Tibial artery (tissue), 4 donors: ENCODE measurements around the gene RANBP3.

Experiments
- DNase-seq, 2 donors: peaks; one replicate each; pipeline ENCODE4 v3.0.0-alpha.2; 2019
- H3K27ac ChIP-seq, 2 donors: fragments of 200-600 bp; sonication (generic) in 1 of 2; 1 replicate in 1 of 2; 2 replicates in 1 of 2; pipeline ENCODE4 v1.5.1; 2018 to 2019; ENCODE audit warnings: mild to moderate bottlenecking in 1 of 2
- H3K27me3 ChIP-seq, 2 donors: fragments of 200-600 bp; sonication (generic) in 1 of 2; one replicate each; pipeline versions ENCODE4 v1.5.1 to v1.6.0; 2016 to 2019
- H3K36me3 ChIP-seq, 3 donors: fragments of 200-600 bp; sonication (generic) in 2 of 3; one replicate each; pipeline ENCODE4 v1.5.1; 2016 to 2019; ENCODE audit warnings: mild to moderate bottlenecking in 2 of 3
- H3K4me1 ChIP-seq, 4 donors: fragments of 200-600 bp; sonication (generic) in 2 of 4; 1 replicate in 3 of 4; 2 replicates in 1 of 4; pipeline ENCODE4 v1.5.1; 2016 to 2019
- H3K4me3 ChIP-seq, 2 donors: fragments of 200-600 bp; sonication (generic) in 1 of 2; 1 replicate in 1 of 2; 2 replicates in 1 of 2; pipeline ENCODE4 v1.5.1; 2018 to 2019; ENCODE audit warnings: mild to moderate bottlenecking in 2 of 2
- H3K9me3 ChIP-seq, 3 donors: fragments of 200-600 bp; sonication (generic) in 1 of 3; one replicate each; pipeline ENCODE4 v1.5.1; 2016 to 2019
- CTCF ChIP-seq, 2 experiments: fragments of 200-600 bp in 1 of 2; fragments of 450-650 bp in 1 of 2; IDR thresholded peaks; one replicate each; pipeline ENCODE4 v1.5.1; 2017 to 2019; ENCODE audit warnings: antibody characterized with exemption in 2 of 2, mild to moderate bottlenecking in 1 of 2, moderate library complexity in 1 of 2
- intact Hi-C: fragments of 100-400 bp; cut with DNase I; formaldehyde crosslinking; loops from one replicate; pipeline ENCODE4 v1.15.0; 2023; ENCODE audit warnings: low total_unique reads

Gene RANBP3

DNA sequence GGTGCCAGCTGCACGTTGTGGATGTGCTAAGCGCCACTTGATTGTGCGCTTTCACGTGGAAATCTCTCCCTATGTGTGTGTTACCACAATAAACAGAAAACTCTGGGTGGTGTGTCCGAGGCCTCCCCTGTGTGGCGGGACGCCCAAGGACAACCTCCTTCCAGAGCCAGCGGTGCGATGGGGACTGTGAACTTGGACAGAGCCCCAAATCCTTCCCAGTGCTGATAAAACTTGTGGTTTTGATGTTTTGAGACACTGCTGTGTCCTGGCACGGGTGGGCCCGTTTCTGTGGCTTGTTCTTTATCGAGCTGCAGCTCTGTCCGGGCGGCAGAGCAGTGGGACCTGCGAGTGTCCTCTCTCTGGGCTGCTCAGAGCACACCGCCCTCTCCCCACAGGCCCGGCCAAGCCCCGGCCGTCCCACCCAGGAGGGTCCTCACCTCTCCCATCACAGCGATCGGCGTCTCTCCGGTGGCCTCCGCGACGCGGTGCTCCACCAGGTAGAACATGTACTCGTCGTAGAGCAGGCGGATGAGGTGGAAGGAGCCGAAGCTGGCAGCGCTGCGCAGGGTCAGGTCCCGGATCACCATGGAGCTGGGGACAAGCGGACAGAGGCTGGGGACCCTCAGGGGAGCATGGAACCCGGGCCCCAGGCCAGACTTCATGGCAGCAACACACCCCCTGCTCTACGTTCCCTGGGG is 18.8 kb upstream of the RANBP3 start:
- no peak for DNase-seq
- TF ChIP-seq CTCF (IDR thresholded peaks at IDR 0.05), result no peak
- intact Hi-C loops, result no loop called here
- H3K27me3 ChIP-seq, result no peaks in the 10 kb centered on the region
- no peak overlapping the region for H3K4me3 ChIP-seq
- no peaks in the 10 kb centered on the region for H3K9me3 ChIP-seq
- peaks cover 24 to 93% (median 81%) of the 10 kb centered on the region in 3 donors for H3K36me3 ChIP-seq
- H3K4me1 ChIP-seq, result no peaks in the 10 kb centered on the region
- H3K27ac ChIP-seq, result no peak overlapping the region

DNA sequence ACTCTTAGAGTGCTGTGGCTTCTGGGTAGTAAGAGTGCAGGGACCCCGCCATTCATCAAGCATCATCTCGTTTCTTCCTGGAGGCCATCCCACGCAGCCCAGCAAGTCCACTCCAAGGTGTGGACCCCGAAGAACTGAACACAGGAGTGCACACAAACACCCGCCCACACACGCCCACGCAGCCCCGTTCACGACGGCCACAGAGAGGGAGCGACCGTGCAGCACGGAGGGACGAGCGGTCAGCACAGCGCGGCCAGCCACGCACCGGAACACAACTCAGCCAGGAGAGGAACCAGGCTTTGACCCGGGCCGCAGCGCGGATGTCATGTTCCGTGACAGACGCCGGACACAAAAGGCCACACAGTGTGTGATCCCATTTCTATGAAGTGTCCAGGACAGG is 18.2 kb upstream of the RANBP3 start:
- no peak for DNase-seq
- Histone ChIP-seq H3K36me3 (peaks cover 19 to 89% (median 81%) of the 10 kb centered on the region in 3 donors), H3K4me1 (no peaks in the 10 kb centered on the region), H3K9me3 (no peaks in the 10 kb centered on the region), H3K4me3 (no peak overlapping the region), H3K27ac (no peak overlapping the region), H3K27me3 (no peaks in the 10 kb centered on the region)
- intact Hi-C loops, result no loop called here
- no peak for TF ChIP-seq CTCF (IDR thresholded peaks at IDR 0.05)

- Histone ChIP-seq H3K27ac (no peak overlapping the region), H3K27me3 (no peaks in the 10 kb centered on the region), H3K4me3 (no peak overlapping the region), H3K4me1 (no peaks in the 10 kb centered on the region), H3K9me3 (no peaks in the 10 kb centered on the region), H3K36me3 (peaks cover 15 to 84% (median 76%) of the 10 kb centered on the region in 3 donors)
- intact Hi-C loops, result no loop called here
- no peak for TF ChIP-seq CTCF (IDR thresholded peaks at IDR 0.05)
- DNase-seq, result no peak
These were observed 17.7 kb upstream of the RANBP3 start for GRCh38 chr19:5995606-5996005.

- Histone ChIP-seq H3K9me3 (no peaks in the 10 kb centered on the region), H3K4me3 (no peak overlapping the region), H3K4me1 (no peaks in the 10 kb centered on the region), H3K36me3 (peaks cover 5 to 74% (median 66%) of the 10 kb centered on the region in 3 donors), H3K27me3 (no peaks in the 10 kb centered on the region), H3K27ac (no peak overlapping the region)
- no peak for DNase-seq
- TF ChIP-seq CTCF (IDR thresholded peaks at IDR 0.05), result no peak
- intact Hi-C loops, result no loop called here
These were observed 16.6 kb upstream of the RANBP3 start for GRCh38 chr19:5994405-5995165.

DNA sequence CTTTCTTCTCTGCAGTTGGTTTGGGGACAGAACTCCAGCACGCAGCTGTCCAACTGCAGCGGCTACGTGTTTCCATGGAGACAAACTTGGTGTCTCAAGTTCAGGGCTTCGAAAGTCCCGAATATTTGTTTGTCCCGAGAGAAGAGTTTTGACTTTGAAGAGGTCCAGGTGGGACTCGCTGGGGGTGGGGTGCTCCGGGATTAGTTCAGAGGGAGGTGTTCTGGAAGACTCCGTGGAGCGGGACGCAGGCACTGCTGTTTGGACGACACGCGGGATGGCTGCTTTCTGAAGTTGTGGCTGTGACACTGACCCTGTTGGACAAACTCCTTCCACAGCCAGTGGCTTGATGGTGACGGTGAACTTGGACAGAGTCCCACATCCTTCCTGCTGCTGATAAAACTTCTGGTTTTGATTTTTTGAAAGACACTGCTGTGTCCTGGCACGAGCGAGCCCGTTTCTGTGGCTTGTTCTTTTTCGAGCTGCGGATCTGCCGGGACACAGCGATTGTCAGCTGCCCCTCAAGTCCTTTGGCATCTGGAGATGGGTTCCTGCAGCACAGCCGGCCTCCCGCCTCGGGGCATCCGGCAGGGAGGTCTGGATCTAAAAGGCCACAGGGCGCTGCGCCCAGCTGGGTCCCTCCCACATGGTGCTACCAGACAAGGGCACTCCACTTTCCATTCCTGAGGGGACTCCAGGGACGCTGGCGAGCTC is 15.9 kb upstream of the RANBP3 start:
- intact Hi-C loops, result no loop called here
- H3K36me3 ChIP-seq, result peaks cover 0 to 66% (median 58%) of the 10 kb centered on the region in 3 donors
- no peaks in the 10 kb centered on the region for H3K27me3 ChIP-seq
- H3K4me3 ChIP-seq, result no peak overlapping the region
- H3K27ac ChIP-seq, result no peak overlapping the region
- DNase-seq, result no peak
- no peaks in the 10 kb centered on the region for H3K4me1 ChIP-seq
- H3K9me3 ChIP-seq, result no peaks in the 10 kb centered on the region
- TF ChIP-seq CTCF (IDR thresholded peaks at IDR 0.05), result no peak
